ENCODE data around the gene MCC. TPM values are rescaled to one million over a fixed set of nuclear protein-coding genes. Genes with fewer than 3 reads are reported as not detected.
A peak's percentile ranks its signal among the peaks of the same experiment; 100 is the strongest.

Gene MCC
- total RNA-seq, 1 donor from 2014 or later, result 26.9 TPM

DNA sequence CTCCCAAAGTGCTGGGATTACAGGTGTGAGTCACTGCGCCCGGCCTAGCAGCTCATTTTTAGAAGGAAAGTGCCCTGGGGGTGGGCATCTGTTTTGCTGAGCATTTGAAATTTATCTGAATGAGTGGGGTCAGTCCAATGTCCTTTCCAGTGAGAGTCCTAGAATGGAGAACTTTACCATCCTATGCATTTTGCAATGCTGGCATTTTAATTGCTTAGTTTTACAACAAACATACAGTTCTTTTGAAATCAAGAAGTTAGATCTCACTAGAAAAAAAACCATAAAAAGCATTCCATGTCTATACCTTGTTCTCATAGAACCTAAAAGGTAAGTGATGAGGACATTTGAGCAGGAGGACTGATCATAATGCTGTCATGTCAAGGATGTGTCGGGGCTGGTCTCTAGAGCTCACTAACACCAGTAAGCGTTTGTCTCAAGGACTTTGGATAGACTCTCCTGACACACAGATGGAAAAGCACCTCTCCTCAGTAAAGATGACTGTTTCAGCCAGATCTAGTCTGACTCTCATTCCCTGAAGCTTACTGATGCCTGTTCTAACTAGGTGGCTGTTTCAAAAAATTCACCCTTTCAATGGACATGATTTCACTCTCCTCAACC lies 427.7 kb downstream of the MCC start:
- Histone ChIP-seq H3K27ac (ENCODE audit: low read depth, low read length) (no peak overlapping the region), H2AFZ (ENCODE audit: low read depth, low read length) (no peak overlapping the region), H4K20me1 (ENCODE audit: insufficient read depth, low read length) (no peaks in the 10 kb centered on the region), H3K9me3 (ENCODE audit: insufficient read depth, low read depth, low read length) (no peaks in the 10 kb centered on the region), H3K4me2 (ENCODE audit: low read length) (no peak overlapping the region), H3K9ac (ENCODE audit: low read length) (no peak overlapping the region), H3K36me3 (ENCODE audit: insufficient read depth, low read length) (no peaks in the 10 kb centered on the region), H3K4me1 (ENCODE audit: insufficient read depth, low read length) (peaks cover 48% of the 10 kb centered on the region), H3K4me3 (ENCODE audit: insufficient read depth, low read depth, low read length) (no peak overlapping the region), H3K27me3 (ENCODE audit: insufficient read depth, low read length) (no peaks in the 10 kb centered on the region), H3K79me2 (ENCODE audit: insufficient read depth, low read length) (no peaks in the 10 kb centered on the region)
- no peak for TF ChIP-seq EZH2 (IDR thresholded peaks at IDR 0.05; ENCODE audit: insufficient read depth, low read length)
- TF ChIP-seq, protein P1, sequence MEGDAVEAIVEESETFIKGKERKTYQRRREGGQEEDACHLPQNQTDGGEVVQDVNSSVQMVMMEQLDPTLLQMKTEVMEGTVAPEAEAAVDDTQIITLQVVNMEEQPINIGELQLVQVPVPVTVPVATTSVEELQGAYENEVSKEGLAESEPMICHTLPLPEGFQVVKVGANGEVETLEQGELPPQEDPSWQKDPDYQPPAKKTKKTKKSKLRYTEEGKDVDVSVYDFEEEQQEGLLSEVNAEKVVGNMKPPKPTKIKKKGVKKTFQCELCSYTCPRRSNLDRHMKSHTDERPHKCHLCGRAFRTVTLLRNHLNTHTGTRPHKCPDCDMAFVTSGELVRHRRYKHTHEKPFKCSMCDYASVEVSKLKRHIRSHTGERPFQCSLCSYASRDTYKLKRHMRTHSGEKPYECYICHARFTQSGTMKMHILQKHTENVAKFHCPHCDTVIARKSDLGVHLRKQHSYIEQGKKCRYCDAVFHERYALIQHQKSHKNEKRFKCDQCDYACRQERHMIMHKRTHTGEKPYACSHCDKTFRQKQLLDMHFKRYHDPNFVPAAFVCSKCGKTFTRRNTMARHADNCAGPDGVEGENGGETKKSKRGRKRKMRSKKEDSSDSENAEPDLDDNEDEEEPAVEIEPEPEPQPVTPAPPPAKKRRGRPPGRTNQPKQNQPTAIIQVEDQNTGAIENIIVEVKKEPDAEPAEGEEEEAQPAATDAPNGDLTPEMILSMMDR (IDR thresholded peaks at IDR 0.05; ENCODE audit: insufficient read depth, low read depth, low read length), result no peak
- Mint-ChIP-seq H3K4me1 (ENCODE audit: low read depth, unreplicated experiment) (peaks cover 56% of the 10 kb centered on the region), H3K4me3 (ENCODE audit: unreplicated experiment) (no peak overlapping the region), H3K27me3 (ENCODE audit: low read depth, unreplicated experiment) (no peaks in the 10 kb centered on the region), H3K36me3 (ENCODE audit: low read depth, unreplicated experiment) (peaks cover 28% of the 10 kb centered on the region), H3K27ac (ENCODE audit: unreplicated experiment) (peak overlapping the region; percentile 97), H3K9me3 (ENCODE audit: unreplicated experiment) (no peaks in the 10 kb centered on the region)
- FAIRE-seq (no peak), DNase-seq (ENCODE audit: low read depth) (no peak)

DNA sequence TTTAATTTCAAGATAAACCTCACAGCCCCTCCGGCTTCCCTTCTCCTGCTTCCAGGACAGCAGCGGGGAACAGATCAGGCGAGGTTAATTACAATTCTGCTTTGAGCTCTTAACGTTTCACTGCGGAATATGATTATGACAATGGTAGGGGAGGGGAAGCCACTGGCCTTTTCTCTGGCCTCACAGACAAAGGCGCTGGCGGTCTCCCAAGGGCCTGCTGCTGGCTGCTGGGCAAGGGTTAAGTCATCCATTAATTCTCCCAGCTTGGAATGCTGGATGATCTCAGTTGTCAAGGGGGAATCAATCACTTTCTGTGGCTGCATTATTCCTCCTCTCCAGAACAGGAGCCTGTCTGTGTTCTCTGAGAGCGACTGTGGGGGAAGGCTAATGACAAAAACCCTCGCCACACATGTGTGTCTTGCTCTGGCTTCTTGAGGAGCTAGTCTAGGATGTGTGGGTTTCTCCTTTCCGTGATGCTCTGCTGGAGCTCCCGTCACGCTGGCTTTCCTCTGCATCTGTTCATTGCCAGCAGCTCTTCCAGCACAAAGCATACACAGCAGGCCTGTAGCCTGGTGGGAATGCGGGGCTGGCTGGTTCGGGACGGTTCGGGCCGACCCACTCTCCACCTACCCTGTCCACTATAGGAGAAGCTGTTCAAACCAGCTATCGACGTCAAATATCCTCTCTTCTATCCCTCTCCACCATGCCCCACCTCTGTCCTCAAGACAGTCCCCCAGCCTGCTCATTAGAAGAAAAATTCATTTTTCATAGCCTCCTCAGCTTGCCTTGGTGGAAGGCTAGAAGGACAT lies 428.8 kb downstream of the MCC start:
- H3K27ac ChIP-seq (ENCODE audit: low read depth, low read length), result peak overlapping the region; percentile 58
- DNase-seq (ENCODE audit: low read depth) (peak; percentile 95), FAIRE-seq (peak; percentile 29)
- no peaks in the 10 kb centered on the region for H3K9me3 Mint-ChIP-seq (ENCODE audit: unreplicated experiment)
- peak overlapping the region; percentile 36 for H3K4me3 Mint-ChIP-seq (ENCODE audit: unreplicated experiment)
- H3K4me1 Mint-ChIP-seq (ENCODE audit: low read depth, unreplicated experiment), result peaks cover 56% of the 10 kb centered on the region
- H3K79me2 ChIP-seq (ENCODE audit: insufficient read depth, low read length), result no peaks in the 10 kb centered on the region
- H3K4me2 ChIP-seq (ENCODE audit: low read length), result peak overlapping the region; percentile 66
- H3K36me3 ChIP-seq (ENCODE audit: insufficient read depth, low read length), result no peaks in the 10 kb centered on the region
- H4K20me1 ChIP-seq (ENCODE audit: insufficient read depth, low read length), result no peaks in the 10 kb centered on the region
- H3K9me3 ChIP-seq (ENCODE audit: insufficient read depth, low read depth, low read length), result no peaks in the 10 kb centered on the region
- peak overlapping the region; percentile 92 for H3K27ac Mint-ChIP-seq (ENCODE audit: unreplicated experiment)
- no peaks in the 10 kb centered on the region for H3K27me3 Mint-ChIP-seq (ENCODE audit: low read depth, unreplicated experiment)
- H3K9ac ChIP-seq (ENCODE audit: low read length), result peak overlapping the region; percentile 61
- H3K4me1 ChIP-seq (ENCODE audit: insufficient read depth, low read length), result peaks cover 48% of the 10 kb centered on the region
- H3K36me3 Mint-ChIP-seq (ENCODE audit: low read depth, unreplicated experiment), result peaks cover 24% of the 10 kb centered on the region
- H3K4me3 ChIP-seq (ENCODE audit: insufficient read depth, low read depth, low read length), result no peak overlapping the region
- H2AFZ ChIP-seq (ENCODE audit: low read depth, low read length), result no peak overlapping the region
- no peaks in the 10 kb centered on the region for H3K27me3 ChIP-seq (ENCODE audit: insufficient read depth, low read length)
- TF ChIP-seq EZH2 (IDR thresholded peaks at IDR 0.05; ENCODE audit: insufficient read depth, low read length), result no peak
- TF ChIP-seq, protein P1 (IDR thresholded peaks at IDR 0.05; ENCODE audit: insufficient read depth, low read depth, low read length), result no peak
